Endometrium (tissue), 2 donors: ENCODE results near the gene TRPM6.
A peak's percentile ranks its signal among the peaks of the same experiment; 100 is the strongest.

ENCODE experiments used
- FAIRE-seq: peaks from 2 replicates; lab custom pipeline; 2012; peaks lifted over from hg19 to GRCh38; lab: Jason Lieb, UNC
- donor health status: control.
- donor health status: control.

TRPM6 gene

GRCh38 chr9:74721696-74722660 is 165.7 kb downstream of the TRPM6 start:
- FAIRE-seq = no peak

- no peak for FAIRE-seq
Measured at GRCh38 chr9:74719306-74719705, 168.4 kb downstream of the TRPM6 start.

GRCh38 chr9:74718709-74719108 is 169.0 kb downstream of the TRPM6 start:
- FAIRE-seq = no peak

GRCh38 chr9:74711341-74711740 is 176.4 kb downstream of the TRPM6 start:
- peak; percentile 78 for FAIRE-seq

GRCh38 chr9:74697535-74697934 is 190.2 kb downstream of the TRPM6 start:
- FAIRE-seq = no peak

GRCh38 chr9:74696520-74696919 is 191.2 kb downstream of the TRPM6 start:
- FAIRE-seq = no peak

GRCh38 chr9:74691058-74691457 is 196.7 kb downstream of the TRPM6 start:
- no peak for FAIRE-seq

GRCh38 chr9:74683322-74683721 is 204.4 kb downstream of the TRPM6 start:
- no peak for FAIRE-seq

- FAIRE-seq = no peak
Measured at GRCh38 chr9:74681906-74682305, 205.8 kb downstream of the TRPM6 start.

GRCh38 chr9:74674077-74674476 is 213.6 kb downstream of the TRPM6 start:
- FAIRE-seq = no peak
